ENCODE results near the gene LPGAT1.
A peak's percentile ranks its signal among the peaks of the same experiment; 100 is the strongest.
"Not testable (repeated sequence)": the region's sequence is repeated elsewhere in the genome, so short reads cannot be mapped to it uniquely, and the experiment has no call there.

The LPGAT1 gene, protein sequence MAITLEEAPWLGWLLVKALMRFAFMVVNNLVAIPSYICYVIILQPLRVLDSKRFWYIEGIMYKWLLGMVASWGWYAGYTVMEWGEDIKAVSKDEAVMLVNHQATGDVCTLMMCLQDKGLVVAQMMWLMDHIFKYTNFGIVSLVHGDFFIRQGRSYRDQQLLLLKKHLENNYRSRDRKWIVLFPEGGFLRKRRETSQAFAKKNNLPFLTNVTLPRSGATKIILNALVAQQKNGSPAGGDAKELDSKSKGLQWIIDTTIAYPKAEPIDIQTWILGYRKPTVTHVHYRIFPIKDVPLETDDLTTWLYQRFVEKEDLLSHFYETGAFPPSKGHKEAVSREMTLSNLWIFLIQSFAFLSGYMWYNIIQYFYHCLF

DNA sequence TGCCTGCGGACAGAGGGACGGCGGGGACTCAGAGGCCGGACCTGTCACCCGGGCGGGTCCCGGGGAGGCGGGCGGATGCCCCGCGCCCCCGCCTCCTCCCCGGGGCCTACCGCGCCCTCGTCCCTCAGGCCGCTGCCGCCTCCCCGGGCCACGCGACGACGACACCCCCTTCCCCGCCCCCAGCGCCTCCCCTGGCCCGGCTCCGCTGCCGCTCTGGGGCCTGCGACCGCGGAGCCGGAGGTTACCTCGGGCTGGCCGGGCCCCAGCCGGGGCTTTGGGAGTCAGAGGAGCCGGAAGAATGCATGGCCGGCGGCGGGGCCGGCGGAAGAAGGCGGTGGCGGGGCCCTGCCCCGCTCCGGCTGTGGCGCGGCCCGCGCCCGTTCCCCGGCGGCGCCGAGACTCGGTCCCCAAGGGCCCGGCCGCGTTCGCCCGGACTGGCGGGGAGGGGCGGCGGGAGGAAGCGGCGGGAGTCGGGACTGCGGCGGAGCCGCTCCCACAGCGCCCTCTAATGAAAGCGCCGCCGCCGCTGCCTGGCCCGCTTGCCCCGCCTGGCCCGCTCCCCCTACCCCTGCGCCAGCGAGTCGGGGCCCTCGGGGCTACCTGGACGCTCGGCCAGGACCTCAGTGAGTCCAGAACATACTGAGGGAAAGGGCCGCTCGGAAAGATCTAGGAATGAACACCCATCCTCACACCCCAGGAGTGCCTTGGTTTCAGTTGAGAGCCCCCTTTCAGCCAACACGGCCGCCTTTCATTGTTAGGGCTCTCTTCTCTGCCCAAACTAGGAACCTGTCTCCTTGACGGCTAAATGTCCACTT, at the start of gene LPGAT1:
Gene LPGAT1 (minus strand): TSS at position 436 of the 815 bp plus-strand sequence. CDS start 1,467 bp downstream, outside the sequence.
- DNase-seq (ENCODE audit: low read depth), result peak; percentile 67

DNA sequence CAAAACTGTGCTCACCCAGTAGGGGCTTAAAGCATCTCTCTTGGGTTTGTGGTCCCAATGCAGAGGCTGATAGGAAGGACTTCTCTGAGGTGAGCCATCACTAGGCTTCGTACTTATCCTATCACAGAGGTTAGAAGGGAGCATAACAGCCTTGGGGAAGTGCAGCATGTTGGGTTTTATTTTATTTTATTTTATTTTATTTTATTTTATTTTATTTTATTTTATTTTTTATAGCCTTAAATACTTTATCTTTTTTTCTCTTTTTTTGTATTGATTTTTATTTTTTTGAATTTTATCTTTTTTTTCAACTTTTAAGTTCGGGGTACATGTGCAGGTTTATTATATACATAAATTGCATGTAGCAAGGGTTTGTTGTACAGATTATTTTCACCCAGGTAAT, 48.9 kb upstream of the LPGAT1 start:
- DNase-seq (ENCODE audit: low read depth), result no peak

DNA sequence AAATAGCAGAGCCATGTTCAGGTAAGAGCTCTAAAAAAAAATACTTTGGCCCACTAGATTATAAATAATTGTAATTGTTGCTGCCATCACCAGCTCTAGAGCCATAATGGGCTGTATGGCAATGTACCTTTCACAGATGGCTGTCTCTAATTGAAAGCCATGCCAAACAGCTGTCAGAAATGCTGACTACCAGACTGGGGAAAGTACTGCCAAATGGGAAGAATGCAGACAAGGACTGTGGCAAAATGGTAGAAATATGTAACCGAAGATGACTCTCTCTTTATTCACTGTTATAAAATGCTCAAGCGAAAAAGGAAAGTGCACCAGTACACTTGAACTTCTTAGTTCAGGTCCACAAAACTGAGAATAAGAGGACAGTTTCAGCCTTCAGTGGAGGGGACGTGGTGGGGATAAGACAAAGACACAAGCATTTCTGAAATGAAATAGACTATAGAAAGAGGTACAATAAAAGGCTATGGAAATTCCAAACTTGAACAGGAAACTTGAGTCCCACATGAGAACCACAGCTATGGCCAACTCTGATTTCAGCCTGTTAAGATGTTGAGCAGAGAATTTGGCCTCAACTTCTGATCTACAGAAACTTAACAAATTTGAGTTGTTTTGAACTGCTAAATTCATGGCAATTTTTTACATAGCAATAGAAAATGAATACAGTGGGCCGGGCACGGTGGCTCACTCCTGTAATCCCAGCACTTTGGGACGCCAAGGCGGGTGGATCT, 46.5 kb upstream of the LPGAT1 start:
- no peak for DNase-seq (ENCODE audit: low read depth)

DNA sequence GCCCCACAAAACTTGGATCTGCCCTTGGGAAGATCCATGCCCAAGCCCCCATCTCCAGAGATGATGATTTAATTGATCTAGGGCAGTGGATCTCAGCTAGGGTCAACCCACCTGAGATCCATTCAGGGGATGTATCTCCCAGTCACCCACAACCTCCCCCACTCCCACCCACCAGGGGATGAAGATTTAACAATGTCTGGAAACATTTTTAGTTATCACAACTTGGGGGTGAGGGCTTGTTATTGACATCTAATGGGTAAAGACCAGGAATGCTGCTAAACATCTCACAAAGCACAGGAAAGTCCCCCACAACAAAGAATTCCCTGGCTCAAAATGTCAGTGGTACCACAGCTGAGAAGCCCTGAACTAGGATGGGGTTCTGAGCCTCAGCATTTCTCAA, 45.0 kb upstream of the LPGAT1 start:
- DNase-seq (ENCODE audit: low read depth), result no peak

DNA sequence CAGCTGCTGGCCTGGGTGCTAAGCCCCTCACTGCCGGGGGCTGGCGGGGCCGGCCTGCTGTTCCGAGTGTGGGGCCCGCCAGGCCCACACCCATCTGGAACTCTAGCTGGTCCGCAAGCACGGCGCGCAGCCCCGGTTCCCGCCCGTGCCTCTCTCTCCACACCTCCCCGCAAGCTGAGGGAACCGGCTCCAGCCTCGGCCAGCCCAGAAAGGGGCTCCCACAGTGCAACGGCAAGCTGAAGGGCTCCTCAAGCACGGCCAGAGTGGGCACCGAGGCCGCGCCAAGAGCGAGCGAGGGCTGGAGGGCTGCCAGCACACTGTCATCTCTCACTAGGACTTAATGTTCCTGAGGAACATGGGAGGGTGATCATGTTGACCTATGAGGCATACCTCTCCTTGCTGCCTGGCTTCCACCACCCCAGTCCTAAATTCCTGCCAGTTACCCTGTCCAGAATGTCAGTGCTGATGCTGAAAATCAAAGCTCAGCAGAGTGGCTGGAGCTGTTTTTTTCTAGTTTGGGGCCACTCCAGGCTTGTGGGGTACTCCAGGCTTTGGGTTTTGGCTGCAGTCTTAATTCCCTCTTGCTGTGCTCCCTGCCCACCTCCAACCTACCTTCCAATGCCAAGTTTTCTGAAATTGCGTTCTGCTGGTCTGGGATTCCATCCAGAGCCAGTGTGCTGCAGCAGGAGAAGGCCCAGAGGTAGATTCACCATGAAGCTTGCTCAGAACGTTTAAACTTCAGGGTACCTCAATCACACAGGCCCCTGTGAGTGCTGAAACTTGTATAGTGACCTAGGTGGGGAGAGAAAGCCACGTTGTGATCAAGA, 44.2 kb upstream of the LPGAT1 start:
- DNase-seq (ENCODE audit: low read depth), result no peak

DNA sequence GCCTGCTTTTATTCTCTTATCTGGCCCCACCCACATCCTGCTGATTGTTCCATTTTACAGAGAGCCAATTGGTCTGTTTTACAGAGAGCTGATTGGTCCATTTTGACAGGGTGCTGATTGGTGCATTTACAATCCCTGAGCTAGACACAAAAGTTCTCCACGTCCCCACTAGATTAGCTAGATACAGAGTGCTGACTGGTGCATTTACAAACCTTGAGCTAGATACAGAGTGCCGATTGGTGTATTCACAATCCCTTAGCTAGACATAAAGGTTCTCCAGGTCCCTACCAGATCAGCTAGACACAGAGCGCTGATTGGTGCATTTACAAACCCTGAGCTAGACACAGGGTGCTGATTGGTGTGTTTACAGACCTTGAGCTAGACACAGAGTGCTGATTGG, 43.2 kb upstream of the LPGAT1 start:
- DNase-seq (ENCODE audit: low read depth), result not testable (repeated sequence)

DNA sequence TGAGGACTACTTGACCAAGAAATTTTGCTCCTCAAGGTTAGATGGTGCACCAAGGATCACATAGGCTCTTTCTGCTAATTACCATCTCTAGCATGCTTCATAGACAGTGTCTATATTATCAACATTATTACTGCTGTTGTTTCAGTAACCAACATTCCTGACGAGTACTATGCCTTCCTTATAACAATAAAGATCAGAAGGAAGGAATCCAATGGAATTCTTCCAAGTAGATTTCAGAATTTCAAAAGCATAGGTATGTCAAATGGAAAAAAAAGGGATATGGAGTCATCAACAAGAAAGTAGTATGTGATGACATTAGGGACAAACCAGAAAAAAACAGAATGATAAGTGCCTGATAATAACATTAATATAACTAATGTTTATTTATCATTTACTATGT, 39.6 kb upstream of the LPGAT1 start:
- DNase-seq (ENCODE audit: low read depth), result peak; percentile 37

DNA sequence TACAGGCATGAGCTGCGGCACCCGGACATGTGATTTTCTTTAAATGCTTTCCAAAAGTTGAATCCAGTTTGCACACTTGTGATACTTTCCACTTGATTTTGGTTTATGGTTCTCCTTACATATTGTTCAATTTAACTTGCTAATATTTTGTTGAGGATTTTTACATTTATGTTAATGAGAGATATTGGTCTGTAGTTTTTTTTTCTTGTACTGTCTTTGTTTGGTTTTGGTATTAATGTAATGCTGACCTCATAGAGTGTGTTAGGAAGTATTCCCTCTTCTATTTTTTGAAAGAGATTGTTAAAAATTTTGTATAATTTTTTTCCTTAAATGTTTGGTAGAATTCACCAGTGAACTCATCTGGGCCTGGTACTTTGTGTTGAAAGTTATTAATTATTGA, 34.6 kb upstream of the LPGAT1 start:
- no peak for DNase-seq (ENCODE audit: low read depth)

DNA sequence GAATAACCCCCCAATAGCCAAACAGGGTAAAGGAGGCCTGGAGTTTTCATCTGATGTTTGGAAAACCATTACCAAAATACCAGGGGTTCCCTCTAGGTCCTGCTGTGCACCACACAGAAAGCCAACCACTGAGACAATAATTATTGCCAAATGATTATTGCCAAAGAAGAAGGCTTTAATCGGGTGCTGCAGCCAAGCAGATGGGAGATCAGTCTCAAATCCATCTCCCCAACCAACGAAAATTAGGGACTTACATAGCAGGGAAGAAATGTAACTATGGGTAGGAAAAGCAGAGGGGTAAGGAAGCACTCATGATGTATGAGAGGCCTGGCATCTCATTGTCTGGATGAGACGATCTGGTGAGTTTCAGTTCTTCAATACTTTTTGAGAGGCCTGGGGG, 28.8 kb upstream of the LPGAT1 start:
- DNase-seq (ENCODE audit: low read depth), result no peak

DNA sequence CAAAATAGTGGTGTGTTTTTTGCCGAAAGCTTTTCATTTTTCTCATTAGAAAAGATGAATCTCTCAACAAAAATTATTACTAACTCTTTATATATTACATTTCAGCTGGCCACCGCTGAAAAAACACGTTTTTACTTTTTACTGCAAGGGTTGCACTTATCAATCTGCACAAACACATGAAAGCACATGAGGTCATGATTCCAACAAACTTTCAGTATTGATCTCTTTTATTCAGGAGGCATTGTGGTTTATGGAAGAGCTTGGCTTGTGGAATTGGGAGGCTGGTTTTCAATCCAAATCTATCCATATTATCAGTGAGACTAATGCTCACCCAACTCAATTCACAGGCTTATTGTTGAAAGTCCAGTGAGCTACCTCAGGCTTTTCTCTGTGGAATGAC, 20.6 kb upstream of the LPGAT1 start:
- no peak for DNase-seq (ENCODE audit: low read depth)

DNA sequence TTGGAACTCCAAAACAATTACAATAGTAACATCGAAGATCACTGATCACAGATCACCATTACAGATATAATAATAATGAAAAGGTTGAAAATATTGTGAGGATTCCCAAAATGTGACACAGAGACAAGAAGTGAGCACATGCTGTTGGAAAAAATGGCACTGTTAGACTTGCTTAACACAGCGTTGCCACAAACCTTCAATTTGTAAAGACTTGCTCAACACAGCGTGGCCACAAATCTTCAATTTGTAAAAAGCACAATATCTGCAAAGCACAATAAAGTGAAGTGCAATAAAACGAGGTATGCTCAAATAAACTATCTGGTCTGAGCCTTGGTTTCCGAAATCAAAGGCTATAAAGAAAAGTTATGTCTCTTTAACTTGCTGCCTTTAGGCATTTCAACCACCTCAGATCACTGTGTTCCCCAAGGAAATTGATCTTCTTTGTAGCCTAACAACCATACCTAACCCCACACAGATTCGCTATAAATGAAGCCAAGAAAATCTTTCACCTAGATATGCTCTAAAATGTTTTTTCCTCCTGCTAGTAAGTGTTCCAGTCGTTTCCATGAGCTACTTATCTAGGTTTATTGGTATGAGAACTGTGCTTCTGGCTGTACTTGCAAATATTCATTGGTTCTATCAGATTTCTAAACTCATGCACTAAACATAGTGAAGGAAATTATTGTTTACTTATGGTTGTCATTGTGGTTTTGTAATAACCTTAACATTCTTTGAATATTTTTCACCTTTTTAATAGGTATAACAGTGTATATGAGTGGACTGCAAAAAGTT, 13.1 kb upstream of the LPGAT1 start:
- no peak for DNase-seq (ENCODE audit: low read depth)

DNA sequence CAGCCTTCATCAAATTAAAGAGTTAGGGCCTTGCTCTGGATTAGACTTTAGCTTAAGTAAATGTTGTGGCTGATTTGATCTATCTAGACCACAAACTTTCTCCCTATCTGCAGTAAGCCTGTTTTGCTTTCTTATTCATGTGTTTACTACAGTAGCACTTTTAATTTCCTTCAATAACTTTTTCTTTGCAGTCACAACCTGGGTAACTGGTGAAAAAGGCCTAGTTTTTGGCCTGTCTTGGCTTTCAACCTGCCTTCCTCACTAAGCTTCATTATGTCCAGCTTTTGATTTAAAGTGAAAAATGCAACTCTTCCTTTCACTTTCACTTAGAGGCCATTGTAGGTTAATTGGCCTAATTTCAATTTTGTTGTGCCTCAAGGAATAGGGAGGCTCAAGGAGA, 12.5 kb upstream of the LPGAT1 start:
- DNase-seq (ENCODE audit: low read depth), result no peak

DNA sequence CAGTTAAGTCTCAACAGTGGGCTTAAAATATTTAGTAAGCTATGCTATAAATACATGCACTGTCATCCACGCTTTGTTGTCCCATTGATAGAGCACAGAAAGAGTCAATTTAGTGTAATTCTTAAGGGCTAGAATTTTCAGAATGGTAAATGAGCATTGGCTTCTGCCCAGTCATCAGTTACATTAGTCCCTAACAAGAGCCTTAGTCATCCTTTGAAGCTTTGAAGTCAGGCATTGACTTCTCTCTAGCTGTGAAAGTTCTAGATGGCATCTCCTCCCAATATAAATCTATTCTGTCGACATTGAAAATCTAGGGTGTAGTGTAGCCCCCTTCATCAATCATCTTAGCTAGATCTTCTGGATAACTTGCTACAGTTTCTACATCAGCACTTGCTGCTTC, 12.0 kb upstream of the LPGAT1 start:
- DNase-seq (ENCODE audit: low read depth), result no peak

DNA sequence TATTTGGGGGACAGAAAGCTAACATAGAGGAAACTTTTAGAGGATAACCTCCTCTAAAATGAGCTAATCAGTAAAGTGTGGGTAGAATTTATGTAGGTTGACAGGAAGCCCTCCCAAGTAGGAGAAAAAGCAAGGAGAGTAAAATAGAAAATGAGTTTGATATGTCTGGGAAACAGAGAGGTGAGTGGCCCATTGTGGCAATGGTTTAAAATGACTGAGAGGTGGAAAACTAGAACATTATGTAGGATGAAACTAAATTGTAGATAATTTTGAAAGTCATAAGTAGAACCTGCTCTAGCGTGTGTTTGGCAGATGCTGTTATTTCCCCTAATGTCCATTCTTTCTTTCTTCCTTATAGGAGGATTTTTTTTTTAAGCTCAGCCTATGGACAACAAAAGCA, 8.5 kb upstream of the LPGAT1 start:
- no peak for DNase-seq (ENCODE audit: low read depth)

DNA sequence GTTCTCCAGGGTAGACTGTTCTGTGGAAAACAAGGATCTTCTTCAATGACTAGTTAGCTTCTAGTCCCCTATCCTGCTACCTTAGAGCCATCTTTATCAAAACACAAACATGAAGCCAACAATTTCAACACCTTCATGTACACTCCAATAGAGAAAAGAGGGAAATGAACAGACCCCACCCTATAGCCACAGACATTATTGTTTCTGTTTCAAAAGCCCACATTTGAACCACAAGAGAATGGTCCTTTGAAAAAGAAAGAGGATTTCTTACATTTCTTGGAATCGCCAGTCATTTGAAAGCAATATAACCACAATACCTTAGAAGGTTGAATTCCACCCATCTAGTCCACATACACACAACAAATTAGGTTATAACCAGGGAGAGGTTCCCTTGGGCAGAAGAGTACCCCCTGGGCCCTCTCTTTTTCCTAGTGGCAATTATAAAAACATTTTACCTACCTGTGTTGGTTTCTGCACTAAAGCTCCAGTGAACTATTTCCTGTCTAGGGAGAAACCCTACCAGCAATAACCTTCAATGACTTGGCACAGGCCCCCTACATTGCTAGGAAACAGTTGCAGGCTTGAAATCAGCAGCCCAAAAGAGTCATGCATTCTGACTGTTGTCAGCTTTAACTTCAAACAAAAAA, 2.7 kb upstream of the LPGAT1 start:
- no peak for DNase-seq (ENCODE audit: low read depth)

DNA sequence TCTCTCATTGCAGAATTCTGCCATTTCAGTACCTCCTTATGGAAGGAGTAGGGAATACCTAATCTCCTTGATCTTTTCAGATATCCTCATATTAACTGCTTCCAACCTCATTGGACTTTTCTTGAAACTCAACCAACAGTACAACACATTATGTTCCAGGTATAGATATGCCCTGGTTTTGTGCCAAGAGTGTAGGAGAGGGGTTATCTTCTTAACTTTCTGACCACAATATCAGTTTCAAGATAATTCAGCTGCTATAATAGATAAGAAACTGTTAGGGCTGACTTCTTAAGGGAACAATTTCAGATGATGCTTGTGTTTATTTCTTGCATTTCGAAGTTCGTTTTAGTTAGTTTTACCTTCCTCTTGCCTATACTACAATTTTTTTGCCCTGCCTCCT, 2.1 kb upstream of the LPGAT1 start:
- no peak for DNase-seq (ENCODE audit: low read depth)

DNA sequence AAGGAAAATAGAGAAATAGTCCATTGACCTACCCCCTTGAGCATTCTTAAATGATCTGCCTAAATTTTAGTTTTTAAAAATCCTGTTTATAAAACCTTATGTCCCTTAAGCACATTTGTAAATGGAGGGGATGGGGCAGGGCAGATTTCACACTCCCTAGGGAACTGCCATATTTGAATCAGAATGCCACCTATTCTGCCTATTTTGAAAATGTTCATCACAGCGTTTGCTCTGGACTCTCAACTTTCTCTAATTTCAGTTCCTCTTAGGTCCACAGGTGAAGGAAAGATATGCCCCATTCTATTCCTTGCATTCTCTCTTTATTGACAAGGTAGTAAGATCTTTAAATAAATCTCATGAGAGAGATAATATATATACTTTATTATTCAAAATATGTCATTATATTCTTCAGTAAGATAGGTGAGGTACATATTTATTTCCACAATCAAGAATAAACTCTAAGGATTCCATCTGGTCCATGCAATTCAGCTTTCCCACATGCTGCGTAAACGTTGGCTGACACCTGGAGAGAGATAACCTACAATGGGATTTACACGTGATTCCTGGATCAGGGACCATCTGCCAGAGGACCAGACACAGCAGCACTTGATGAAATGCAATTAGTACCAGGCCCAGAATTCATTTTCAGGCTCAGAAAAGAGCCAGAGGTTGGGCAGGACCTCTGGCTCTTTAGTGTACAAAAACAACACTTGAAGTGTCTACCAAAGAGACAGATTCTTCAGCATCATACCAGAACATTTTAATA, 1.2 kb upstream of the LPGAT1 start:
- no peak for DNase-seq (ENCODE audit: low read depth)

DNA sequence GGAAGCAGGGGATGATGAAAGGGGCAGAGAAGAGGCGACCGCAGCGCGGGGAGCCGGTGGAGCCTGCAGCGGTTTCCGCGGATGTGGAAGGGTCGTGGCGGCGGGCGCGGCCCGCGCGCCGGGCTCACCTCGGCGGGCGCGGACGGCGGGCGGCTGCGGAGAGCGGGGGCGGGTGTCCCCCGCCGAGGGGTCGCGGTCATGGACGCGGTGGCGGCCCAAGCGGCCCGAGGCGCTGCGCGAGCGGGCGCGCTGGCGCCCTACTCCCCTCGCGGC, 572 bp downstream of the LPGAT1 start:
- no peak for DNase-seq (ENCODE audit: low read depth)

DNA sequence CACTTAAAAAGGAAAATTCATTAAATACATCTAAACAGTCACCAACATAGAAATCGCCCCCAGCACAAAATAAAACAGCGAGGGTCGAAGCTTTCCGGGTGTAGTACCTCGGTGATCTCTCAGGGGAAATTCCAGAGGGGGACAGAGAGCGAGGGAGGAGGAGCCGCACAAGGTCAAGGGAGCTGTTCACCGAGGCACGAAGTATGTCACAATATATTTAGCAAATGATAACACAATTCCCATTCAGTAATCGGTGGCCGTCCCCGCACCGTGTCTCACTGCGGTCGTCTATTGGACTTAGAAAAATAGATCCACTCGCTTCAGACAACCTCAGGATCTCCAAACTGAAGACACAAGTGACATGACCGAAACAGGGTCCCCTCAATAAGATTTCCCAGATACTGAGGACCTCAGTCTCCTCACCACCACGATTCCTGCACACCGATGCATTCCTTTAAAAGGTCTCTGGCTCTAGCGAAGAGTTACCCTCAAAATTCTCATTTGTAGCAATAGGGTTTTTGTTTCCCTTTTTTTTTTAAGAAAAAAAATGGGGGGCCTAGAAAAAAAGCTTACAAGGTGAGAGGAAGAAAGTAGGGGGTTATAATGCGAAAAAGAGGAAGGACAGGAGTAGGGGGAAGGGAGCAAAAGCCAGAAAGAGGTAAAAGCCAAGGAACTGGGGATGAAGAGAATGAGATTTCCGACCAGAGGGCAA, 1.1 kb downstream of the LPGAT1 start:
- DNase-seq (ENCODE audit: low read depth), result peak; percentile 22

All from iris pigment epithelial cell (primary cell).